Aorta (tissue), 5 donors: ENCODE results near the gene NFRKB. TPM values are rescaled to one million over a fixed set of nuclear protein-coding genes. Genes with fewer than 3 reads are reported as not detected.
"Not testable (repeated sequence)": the region's sequence is repeated elsewhere in the genome, so short reads cannot be mapped to it uniquely, and the experiment has no call there.

Experiments used
- ATAC-seq: fragments of 200-7000 bp; cut with Tn5 transposase; one replicate; pipeline ENCODE4 v1.9.1; 2022; ENCODE audit warnings: moderate library complexity; ENCODE audit not compliant: low FRiP score
- DNase-seq, 2 donors: peaks; one replicate each; pipeline ENCODE4 v3.0.0-alpha.2; 2020
- H3K27ac ChIP-seq, 2 donors: one replicate each; pipeline ENCODE4 v1.5.1; 2013; ENCODE audit warnings: low read length in 2 of 2, mild to moderate bottlenecking in 2 of 2, moderate library complexity in 2 of 2, control low read depth in 1 of 2, inconsistent platforms in 1 of 2, low read depth in 1 of 2
- H3K27me3 ChIP-seq, 2 donors: one replicate each; pipeline ENCODE4 v1.6.1; 2013; ENCODE audit warnings: control low read depth in 1 of 2, low read length in 1 of 2, mild to moderate bottlenecking in 1 of 2, moderate library complexity in 1 of 2; ENCODE audit not compliant: insufficient read depth in 2 of 2, control insufficient read depth in 1 of 2
- H3K36me3 ChIP-seq, 2 donors: one replicate each; pipeline ENCODE4 v1.6.1; 2013; ENCODE audit warnings: control low read depth in 1 of 2, low read length in 1 of 2, mild to moderate bottlenecking in 1 of 2; ENCODE audit not compliant: insufficient read depth in 2 of 2, control insufficient read depth in 1 of 2
- H3K4me1 ChIP-seq, 2 donors: one replicate each; pipeline ENCODE4 v1.6.1; 2013; ENCODE audit warnings: low read length in 2 of 2, control low read depth in 1 of 2, mild to moderate bottlenecking in 1 of 2, moderate library complexity in 1 of 2; ENCODE audit not compliant: insufficient read depth in 2 of 2, control insufficient read depth in 1 of 2
- H3K4me3 ChIP-seq, 2 donors: one replicate each; pipeline ENCODE4 v1.5.1; 2013; ENCODE audit warnings: low read length in 2 of 2, control low read depth in 1 of 2, mild to moderate bottlenecking in 1 of 2
- H3K9me3 ChIP-seq: one replicate; pipeline ENCODE4 v1.6.1; 2013; ENCODE audit warnings: mild to moderate bottlenecking, low read length; ENCODE audit not compliant: control insufficient read depth
- WGBS, 2 donors: extraction: QIAGEN DNeasy Blood & Tissue Kit; methylation state at CpG; one replicate each; pipeline ENCODE4 v1.1.7; 2013; 5-methylcytosine and 5-hydroxymethylcytosine counted together
- intact Hi-C, 2 donors: fragments of 100-400 bp; cut with DNase I; formaldehyde crosslinking; loops; one replicate each; pipeline versions ENCODE4 v1.14.2 to v1.15.0; 2022
- polyA plus RNA-seq, 2 donors: library from polyadenylated mRNA; stranded (reverse); fragments of 200-250 nt; gene quantifications; one replicate each; pipeline ENCODE4 v1.2.3, GENCODE V29; 2013
- total RNA-seq, 2 donors: library from RNA; stranded (reverse); fragmentation: NEBNext Ultra II Directional; extraction: Animal tissue kit (Norgen Biotek cat#: 25700); gene quantifications; one replicate each; pipeline ENCODE4 v1.2.1, GENCODE V29; 2021
- donor health status: healthy with polysubstance abuse.
- donor health status: Bipolar disorder and iron deficiency.
- donor health status: DM: no; HTN: no; CAD: no.
- donor health status: DM: no; HTN: no; CAD: no.
- donor health status: DM: yes; HTN: yes; CAD: no.

Gene NFRKB
- total and polyA plus RNA-seq, 4 donors, result 11.4 to 30.9 (median 18.5) TPM

GRCh38 chr11:129855086-129855485 lies 40.3 kb downstream of the NFRKB start:
- DNase-seq, result no peak
- 67 to 68% methylated on average over 11 of the region's 11 CpGs for WGBS, 2 donors
- no peaks in the 10 kb centered on the region for H3K36me3 ChIP-seq
- intact Hi-C loops, result no loop called here
- H3K4me3 ChIP-seq, result no peak overlapping the region
- H3K27me3 ChIP-seq, result no peaks in the 10 kb centered on the region
- no peak overlapping the region for H3K27ac ChIP-seq
- no peak for ATAC-seq
- no peaks in the 10 kb centered on the region for H3K9me3 ChIP-seq
- H3K4me1 ChIP-seq, result no peaks in the 10 kb centered on the region

- 91 to 94% methylated on average over 7 of the region's 7 CpGs for WGBS, 2 donors
- Histone ChIP-seq H3K36me3 (no peaks in the 10 kb centered on the region), H3K27me3 (no peaks in the 10 kb centered on the region), H3K4me1 (no peaks in the 10 kb centered on the region), H3K9me3 (no peaks in the 10 kb centered on the region), H3K4me3 (no peak overlapping the region), H3K27ac (no peak overlapping the region)
- DNase-seq, result no peak
- intact Hi-C loops, result no loop called here
- ATAC-seq, result no peak
These were observed 41.1 kb downstream of the NFRKB start for GRCh38 chr11:129854232-129854805.

- no peak overlapping the region for H3K27ac ChIP-seq
- 53 to 70% methylated on average over 10 of the region's 10 CpGs for WGBS, 2 donors
- no peak for ATAC-seq
These were observed 41.7 kb downstream of the NFRKB start for GRCh38 chr11:129853518-129854231.

GRCh38 chr11:129852125-129852740 lies 43.1 kb downstream of the NFRKB start:
- no peaks in the 10 kb centered on the region for H3K4me1 ChIP-seq
- H3K27me3 ChIP-seq, result no peaks in the 10 kb centered on the region
- WGBS, 2 donors, result 80 to 81% methylated on average over 15 of the region's 15 CpGs
- ATAC-seq, result no peak
- H3K36me3 ChIP-seq, result no peaks in the 10 kb centered on the region
- DNase-seq, result no peak
- H3K27ac ChIP-seq, result no peak overlapping the region
- H3K4me3 ChIP-seq, result no peak overlapping the region
- intact Hi-C loops, result no loop called here
- no peaks in the 10 kb centered on the region for H3K9me3 ChIP-seq

More at GRCh38 chr11:129853518-129854231, 41.7 kb downstream of the NFRKB start:
- H3K9me3 ChIP-seq, result no peaks in the 10 kb centered on the region
- intact Hi-C loops, result no loop called here
- no peaks in the 10 kb centered on the region for H3K4me1 ChIP-seq
- no peak for DNase-seq
- no peaks in the 10 kb centered on the region for H3K27me3 ChIP-seq
- no peak overlapping the region for H3K4me3 ChIP-seq
- H3K36me3 ChIP-seq, result no peaks in the 10 kb centered on the region

- Histone ChIP-seq H3K4me3 (no peak overlapping the region), H3K27me3 (no peaks in the 10 kb centered on the region), H3K36me3 (no peaks in the 10 kb centered on the region), H3K27ac (no peak overlapping the region), H3K4me1 (no peaks in the 10 kb centered on the region), H3K9me3 (no peaks in the 10 kb centered on the region)
- DNase-seq, result no peak
- intact Hi-C loops, result no loop called here
- WGBS, 2 donors, result 90 to 91% methylated on average over 15 of the region's 15 CpGs
- ATAC-seq, result no peak
These were observed 45.8 kb downstream of the NFRKB start for GRCh38 chr11:129849447-129850130.

- H3K36me3 ChIP-seq, DNase-seq, intact Hi-C loops, H3K9me3 ChIP-seq, ATAC-seq, H3K27me3 ChIP-seq, H3K4me3 ChIP-seq, H3K4me1 ChIP-seq, H3K27ac ChIP-seq: not testable (repeated sequence)
- 77 to 92% methylated on average over 1 of the region's 3 CpGs for WGBS, 2 donors
These were observed 48.0 kb downstream of the NFRKB start for GRCh38 chr11:129847361-129847760.

DNA sequence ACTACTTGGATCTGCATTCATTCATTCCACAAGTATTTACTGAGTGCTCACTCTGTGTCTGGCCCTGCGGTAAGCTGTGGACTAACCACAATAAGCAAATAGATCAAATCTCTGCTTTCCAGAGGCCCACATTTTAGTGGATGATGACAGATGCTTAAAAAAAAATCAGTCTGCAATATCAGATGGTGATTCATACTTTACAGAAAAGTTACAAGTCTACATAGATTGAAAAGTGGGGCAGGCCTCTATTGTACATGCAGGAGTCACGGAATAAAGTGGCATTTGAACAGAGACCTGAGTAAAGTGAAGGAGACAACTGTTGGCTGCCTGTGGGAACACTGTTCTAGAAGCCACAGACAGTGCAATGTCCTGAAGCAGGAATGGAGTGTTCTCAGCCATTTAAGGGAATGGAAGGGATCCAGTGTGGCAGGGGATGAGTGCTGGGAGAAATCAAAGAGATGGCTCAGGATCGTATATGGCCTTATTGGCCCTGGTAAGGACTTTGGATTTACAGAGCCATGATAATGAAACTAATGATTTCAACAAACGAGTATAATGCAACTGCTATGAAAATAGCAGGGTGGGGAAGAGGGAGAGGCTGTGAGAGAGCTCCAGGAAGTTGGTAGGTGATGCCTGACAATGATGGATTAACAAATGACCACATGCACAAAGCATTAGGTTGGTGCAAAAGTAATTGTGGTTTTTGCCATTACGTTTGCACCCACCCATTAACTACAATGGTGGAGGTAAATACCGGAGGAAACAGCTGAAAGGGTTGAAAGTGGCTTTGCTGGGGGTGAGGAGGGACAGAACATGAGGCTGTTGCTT lies 48.7 kb downstream of the NFRKB start:
- no peaks in the 10 kb centered on the region for H3K9me3 ChIP-seq
- H3K27ac ChIP-seq, result no peak overlapping the region
- H3K36me3 ChIP-seq, result no peaks in the 10 kb centered on the region
- no peak overlapping the region for H3K4me3 ChIP-seq
- H3K4me1 ChIP-seq, result no peaks in the 10 kb centered on the region
- WGBS, 2 donors, result 70 to 71% methylated on average over 6 of the region's 6 CpGs
- intact Hi-C loops, result no loop called here
- ATAC-seq (no peak), DNase-seq (no peak)
- H3K27me3 ChIP-seq, result no peaks in the 10 kb centered on the region
